KMS-11 (cell line): ENCODE measurements around the gene SERPINB6.
A peak's percentile ranks its signal among the peaks of the same experiment; 100 is the strongest.
"Not testable (repeated sequence)": the region's sequence is repeated elsewhere in the genome, so short reads cannot be mapped to it uniquely, and the experiment has no call there.

ENCODE experiments used
- H2AFZ ChIP-seq: fragments of 200-600 bp; sonication (generic); 2 replicates; pipeline ENCODE4 v1.6.1; 2016; ENCODE audit warnings: antibody characterized with exemption, mixed run types, low read depth
- H3K27ac ChIP-seq: fragments of 200-600 bp; sonication (generic); 2 replicates; pipeline ENCODE4 v1.6.1; 2016; ENCODE audit warnings: mild to moderate bottlenecking, mixed run types
- H3K27me3 ChIP-seq: fragments of 200-600 bp; sonication (generic); 2 replicates; pipeline ENCODE4 v1.6.1; 2017; ENCODE audit warnings: mild to moderate bottlenecking, low read depth, mixed run types, moderate library complexity; ENCODE audit not compliant: insufficient read depth
- H3K36me3 ChIP-seq: fragments of 200-600 bp; sonication (generic); 2 replicates; pipeline ENCODE4 v1.6.1; 2017; ENCODE audit warnings: mild to moderate bottlenecking, mixed run types; ENCODE audit not compliant: insufficient read depth
- H3K4me1 ChIP-seq: fragments of 200-600 bp; sonication (generic); 2 replicates; pipeline ENCODE4 v1.6.1; 2016; ENCODE audit warnings: mild to moderate bottlenecking, low read depth, mixed run types; ENCODE audit not compliant: poor library complexity, severe bottlenecking
- H3K4me2 ChIP-seq: fragments of 200-600 bp; sonication (generic); 2 replicates; pipeline ENCODE4 v1.7.0; 2016; ENCODE audit warnings: mild to moderate bottlenecking, mixed run types
- H3K4me3 ChIP-seq: fragments of 200-600 bp; sonication (generic); IDR thresholded peaks from 2 replicates; pipeline ENCODE4 v1.6.1; 2017; ENCODE audit warnings: low read depth, low read length, mixed read lengths; ENCODE audit not compliant: insufficient read depth
- H3K79me2 ChIP-seq: fragments of 200-600 bp; sonication (generic); 2 replicates; pipeline ENCODE4 v1.6.1; 2016; ENCODE audit warnings: low read depth, mixed run types; ENCODE audit not compliant: insufficient read depth
- H3K9ac ChIP-seq: fragments of 200-600 bp; sonication (generic); 2 replicates; pipeline ENCODE4 v1.6.1; 2016; ENCODE audit warnings: mild to moderate bottlenecking, mixed run types
- H4K20me1 ChIP-seq: fragments of 200-600 bp; sonication (generic); 2 replicates; pipeline ENCODE4 v1.6.1; 2016; ENCODE audit warnings: mild to moderate bottlenecking, mixed run types; ENCODE audit not compliant: insufficient read depth
- CTCF ChIP-seq: fragments of 200-600 bp; sonication (generic); conservative IDR thresholded peaks from 2 replicates; pipeline ENCODE4 v1.6.1; 2017; ENCODE audit warnings: low read depth, mild to moderate bottlenecking, antibody characterized with exemption, low read length, moderate library complexity, mixed read lengths

SERPINB6 gene

GRCh38 chr6:2998249-2998997 lies 27.1 kb upstream of the SERPINB6 start:
- not testable (repeated sequence) for H3K27me3 ChIP-seq, H3K36me3 ChIP-seq, H3K4me3 ChIP-seq, H3K9ac ChIP-seq, H3K27ac ChIP-seq, H3K79me2 ChIP-seq, H4K20me1 ChIP-seq
- peaks cover 33% of the 10 kb centered on the region for H3K4me1 ChIP-seq
- H2AFZ ChIP-seq = peak overlapping the region; percentile 98; the same call in 1 of the 2 replicates
- H3K4me2 ChIP-seq = peak overlapping the region; percentile 97
- TF ChIP-seq CTCF = peak; percentile 80

GRCh38 chr6:2993755-2994317 lies 22.5 kb upstream of the SERPINB6 start:
- no peak overlapping the region for H3K27ac ChIP-seq
- H3K4me3 ChIP-seq = no peak overlapping the region
- no peak overlapping the region for H2AFZ ChIP-seq

GRCh38 chr6:2992330-2992979 lies 21.1 kb upstream of the SERPINB6 start:
- H3K27me3 ChIP-seq = no peaks in the 10 kb centered on the region
- no peak overlapping the region for H3K9ac ChIP-seq
- no peak overlapping the region for H3K4me2 ChIP-seq
- H3K27ac ChIP-seq = no peak overlapping the region
- TF ChIP-seq CTCF = no peak
- H3K79me2 ChIP-seq = no peaks in the 10 kb centered on the region
- no peak overlapping the region for H2AFZ ChIP-seq
- H3K4me3 ChIP-seq = no peak overlapping the region
- no peaks in the 10 kb centered on the region for H4K20me1 ChIP-seq
- peaks cover 17% of the 10 kb centered on the region for H3K4me1 ChIP-seq
- no peaks in the 10 kb centered on the region for H3K36me3 ChIP-seq

More at GRCh38 chr6:2993755-2994317, 22.5 kb upstream of the SERPINB6 start:
- H3K36me3 ChIP-seq = no peaks in the 10 kb centered on the region
- no peak overlapping the region for H3K9ac ChIP-seq
- no peaks in the 10 kb centered on the region for H4K20me1 ChIP-seq
- no peaks in the 10 kb centered on the region for H3K79me2 ChIP-seq
- H3K4me1 ChIP-seq = peaks cover 14% of the 10 kb centered on the region
- H3K27me3 ChIP-seq = no peaks in the 10 kb centered on the region
- no peak overlapping the region for H3K4me2 ChIP-seq
- TF ChIP-seq CTCF = no peak

- Histone ChIP-seq H3K4me1 (peaks cover 18% of the 10 kb centered on the region), H3K4me2 (peak overlapping the region; percentile 99; the same call in 1 of the 2 replicates), H3K27me3 (no peaks in the 10 kb centered on the region), H3K36me3 (no peaks in the 10 kb centered on the region), H2AFZ (peak overlapping the region; percentile 100), H4K20me1 (no peaks in the 10 kb centered on the region), H3K79me2 (no peaks in the 10 kb centered on the region), H3K9ac (peak overlapping the region; percentile 86; the same call in 1 of the 2 replicates), H3K27ac (peak overlapping the region; percentile 93), H3K4me3 (no peak overlapping the region)
- TF ChIP-seq CTCF = no peak
Observed at GRCh38 chr6:2990932-2991506, 19.7 kb upstream of the SERPINB6 start.
